WTC11 (cell line): Measurements from ENCODE around the gene GPR162. TPM values are rescaled to one million over a fixed set of nuclear protein-coding genes. Genes with fewer than 3 reads are reported as not detected.

Experiments used
- ATAC-seq: fragments of 200-7000 bp; cut with Tn5 transposase; 2 replicates; pipeline ENCODE4 v1.10.0; 2021; ENCODE audit warnings: mild to moderate bottlenecking, moderate library complexity
- CTCF ChIA-PET: fragments of 300-600 bp; sonication (Branson Sonifier 250); formaldehyde crosslinking; loops from one replicate; lab custom pipeline; 2021; ENCODE audit warnings: antibody characterized with exemption; lab: Charles Lee
- POLR2A ChIA-PET: fragments of 350-600 bp; sonication (Branson Sonifier 250); formaldehyde crosslinking; loops from one replicate; lab custom pipeline; 2021; ENCODE audit warnings: antibody characterized with exemption; lab: Charles Lee
- DNase-seq: peaks from one replicate; pipeline ENCODE4 v3.0.0; 2021; ENCODE audit warnings: low spot score
- H3K27ac Mint-ChIP-seq: 2 replicates; pipeline ENCODE4 v1.8.0; 2021; ENCODE audit warnings: mixed read lengths
- H3K27me3 Mint-ChIP-seq: 2 replicates; pipeline ENCODE4 v1.8.0; 2021; ENCODE audit warnings: low read depth, mild to moderate bottlenecking, moderate library complexity, mixed read lengths
- H3K36me3 Mint-ChIP-seq: 2 replicates; pipeline ENCODE4 v1.8.0; 2021; ENCODE audit warnings: mixed read lengths
- H3K4me1 Mint-ChIP-seq: 2 replicates; pipeline ENCODE4 v1.8.0; 2022; ENCODE audit warnings: mixed read lengths
- H3K4me3 Mint-ChIP-seq: 2 replicates; pipeline ENCODE4 v1.8.0; 2021; ENCODE audit warnings: mild to moderate bottlenecking, moderate library complexity, mixed read lengths
- H3K9me3 Mint-ChIP-seq: 2 replicates; pipeline ENCODE4 v1.8.0; 2021; ENCODE audit warnings: mixed read lengths
- CREB1 ChIP-seq: sonication (generic); formaldehyde crosslinking; IDR thresholded peaks from 2 replicates; pipeline ENCODE4 v1.8.0; 2023; ENCODE audit warnings: mild to moderate bottlenecking, missing genetic modification reagents
- E2F5 ChIP-seq: sonication (generic); formaldehyde crosslinking; IDR thresholded peaks from 2 replicates; pipeline ENCODE4 v1.8.1; 2022; ENCODE audit warnings: mild to moderate bottlenecking, moderate library complexity, missing genetic modification reagents
- EMX1 ChIP-seq: fragments of 250-450 bp; sonication (Bioruptor Pico); IDR thresholded peaks from 2 replicates; pipeline ENCODE4 v1.8.0; 2021; ENCODE audit warnings: mild to moderate bottlenecking
- ESRRA ChIP-seq: sonication (generic); formaldehyde crosslinking; IDR thresholded peaks from 2 replicates; pipeline ENCODE4 v1.8.1; 2022; ENCODE audit warnings: mild to moderate bottlenecking, missing genetic modification reagents, borderline replicate concordance
- ETV6 ChIP-seq: sonication (generic); formaldehyde crosslinking; IDR thresholded peaks from 2 replicates; pipeline ENCODE4 v1.8.1; 2022; ENCODE audit warnings: mild to moderate bottlenecking, missing genetic modification reagents
- FOXJ3 ChIP-seq: sonication (generic); formaldehyde crosslinking; IDR thresholded peaks from 2 replicates; pipeline ENCODE4 v1.9.0; 2021; ENCODE audit warnings: missing genetic modification reagents, mild to moderate bottlenecking, borderline replicate concordance
- GTF2I ChIP-seq: fragments of 250-450 bp; sonication (Bioruptor Pico); conservative IDR thresholded peaks from 2 replicates; pipeline ENCODE4 v1.4.0; 2021; ENCODE audit warnings: mild to moderate bottlenecking
- HMGA2 ChIP-seq: fragments of 250-450 bp; sonication (Bioruptor Pico); IDR thresholded peaks from 2 replicates; pipeline ENCODE4 v1.4.0; 2021; ENCODE audit warnings: mild to moderate bottlenecking, moderate library complexity
- IRF1 ChIP-seq: sonication (generic); formaldehyde crosslinking; IDR thresholded peaks from 2 replicates; pipeline ENCODE4 v1.8.0; 2023; ENCODE audit warnings: missing genetic modification reagents
- IRF2 ChIP-seq: sonication (generic); formaldehyde crosslinking; IDR thresholded peaks from 2 replicates; pipeline ENCODE4 v1.8.0; 2022; ENCODE audit warnings: low read depth, missing genetic modification reagents, borderline replicate concordance
- KAT7 ChIP-seq: sonication (generic); formaldehyde crosslinking; IDR thresholded peaks from 2 replicates; pipeline ENCODE4 v1.8.1; 2023; ENCODE audit warnings: missing genetic modification reagents, mild to moderate bottlenecking, borderline replicate concordance
- MAX ChIP-seq: sonication (generic); formaldehyde crosslinking; IDR thresholded peaks from 2 replicates; pipeline ENCODE4 v1.8.0; 2022; ENCODE audit warnings: mild to moderate bottlenecking, missing genetic modification reagents
- PREB ChIP-seq: sonication (generic); formaldehyde crosslinking; IDR thresholded peaks from 2 replicates; pipeline ENCODE4 v1.8.1; 2022; ENCODE audit warnings: mild to moderate bottlenecking, missing genetic modification reagents, moderate library complexity, borderline replicate concordance
- PRRX2 ChIP-seq: fragments of 250-450 bp; sonication (Bioruptor Pico); IDR thresholded peaks from 2 replicates; pipeline ENCODE4 v1.8.0; 2021; ENCODE audit warnings: mild to moderate bottlenecking
- RORB ChIP-seq: fragments of 250-450 bp; sonication (Bioruptor Pico); IDR thresholded peaks from 2 replicates; pipeline ENCODE4 v1.9.0; 2021; ENCODE audit warnings: mild to moderate bottlenecking
- ZNF423 ChIP-seq: fragments of 250-450 bp; sonication (Bioruptor Pico); IDR thresholded peaks from 2 replicates; pipeline ENCODE4 v2.1.2; 2022; ENCODE audit warnings: mild to moderate bottlenecking, moderate library complexity
- ZNF512 ChIP-seq: sonication (generic); formaldehyde crosslinking; IDR thresholded peaks from 2 replicates; pipeline ENCODE4 v1.8.1; 2022; ENCODE audit warnings: missing genetic modification reagents, borderline replicate concordance
- ZNF671 ChIP-seq: fragments of 250-450 bp; sonication (Bioruptor Pico); IDR thresholded peaks from 2 replicates; pipeline ENCODE4 v1.8.0; 2021; ENCODE audit warnings: mild to moderate bottlenecking
- ZSCAN18 ChIP-seq: fragments of 250-450 bp; sonication (Bioruptor Pico); IDR thresholded peaks from 2 replicates; pipeline ENCODE4 v2.1.2; 2022; ENCODE audit warnings: mild to moderate bottlenecking, moderate library complexity
- total RNA-seq: library from RNA; stranded (reverse); gene quantifications from 3 replicates; pipeline ENCODE4 v1.2.3, GENCODE V29; 2021

The GPR162 gene
- total RNA-seq, 1 experiment from 2014 or later: 7.3 TPM

GRCh38 chr12:6834873-6835272 is 13.3 kb downstream of the GPR162 start:
- H3K9me3 Mint-ChIP-seq: no peaks in the 10 kb centered on the region
- H3K36me3 Mint-ChIP-seq: peaks cover 59% of the 10 kb centered on the region
- ChIA-PET POLR2A (interaction anchor here (0.6 to 1.2 kb wide), 6 partner anchors 14 to 511 kb away, joined by 3 to 5 read pairs (median 3); partner anchors contain the start of gene GPR162), CTCF (interaction anchor here (0.7 to 5.1 kb wide), 18 partner anchors 8 to 214 kb away, joined by 3 to 54 read pairs (median 6); partner anchors contain the start of genes CDCA3, COPS7A, GPR162 and MLF2)
- H3K27ac Mint-ChIP-seq: peak overlapping the region; percentile 74
- peaks cover 18% of the 10 kb centered on the region for H3K4me1 Mint-ChIP-seq
- no peaks in the 10 kb centered on the region for H3K27me3 Mint-ChIP-seq
- H3K4me3 Mint-ChIP-seq: no peak overlapping the region
- DNase-seq: no peak
- ATAC-seq: no peak
- TF ChIP-seq CREB1 (CRISPR knock-in tag) (no peak), ETV6 (CRISPR knock-in tag) (no peak), GTF2I (CRISPR knock-in tag) (no peak), ZNF671 (no peak)

- ChIA-PET POLR2A (interaction anchor here (1.4 kb wide), 1 partner anchor 14 kb away, joined by 3 read pairs; the partner anchor contains the start of gene CDCA3), CTCF (interaction anchor here (0.5 to 5.1 kb wide), 6 partner anchors 15 to 83 kb away, joined by 3 to 54 read pairs (median 14); partner anchors contain the start of genes CDCA3, MLF2, PTMS and USP5)
- no peaks in the 10 kb centered on the region for H3K9me3 Mint-ChIP-seq
- peaks cover 14% of the 10 kb centered on the region for H3K4me1 Mint-ChIP-seq
- ATAC-seq (no peak), DNase-seq (no peak)
- TF ChIP-seq ZSCAN18 (CRISPR knock-in tag) (no peak), RORB (CRISPR knock-in tag) (no peak), MAX (CRISPR knock-in tag) (no peak), E2F5 (CRISPR knock-in tag) (no peak), IRF1 (CRISPR knock-in tag) (no peak), KAT7 (CRISPR knock-in tag) (no peak), FOXJ3 (CRISPR knock-in tag) (no peak), ZNF423 (CRISPR knock-in tag) (no peak), ZNF512 (no peak), IRF2 (CRISPR knock-in tag) (no peak), PRRX2 (CRISPR knock-in tag) (no peak), HMGA2 (CRISPR knock-in tag) (no peak), EMX1 (CRISPR knock-in tag) (no peak), PREB (CRISPR knock-in tag) (no peak), ESRRA (CRISPR knock-in tag) (no peak)
- H3K27me3 Mint-ChIP-seq: no peaks in the 10 kb centered on the region
- peaks cover 48% of the 10 kb centered on the region for H3K36me3 Mint-ChIP-seq
- H3K4me3 Mint-ChIP-seq: no peak overlapping the region
- no peak overlapping the region for H3K27ac Mint-ChIP-seq
Measured at GRCh38 chr12:6836851-6837250, 15.2 kb downstream of the GPR162 start.
